ENCODE data around the gene SPATA19. TPM values are rescaled to one million over a fixed set of nuclear protein-coding genes. Genes with fewer than 3 reads are reported as not detected.
A peak's percentile ranks its signal among the peaks of the same experiment; 100 is the strongest.

The SPATA19 gene
- total and polyA plus RNA-seq, 2 donors: 0.05 TPM; not detected in 1

GRCh38 chr11:133823614-133824013 lies 21.7 kb downstream of the SPATA19 start:
- H3K27ac ChIP-seq (ENCODE audit: low read depth in 1 of 2, low read length in 1 of 2): no peak overlapping the region
- H3K36me3 ChIP-seq (ENCODE audit: control insufficient read depth in 2 of 2, insufficient read depth in 2 of 2, low read length in 1 of 2): no peaks in the 10 kb centered on the region
- no peaks in the 10 kb centered on the region for H3K27me3 ChIP-seq (ENCODE audit: control insufficient read depth in 2 of 2, insufficient read depth in 1 of 2, low read length in 1 of 2)
- no peak overlapping the region for H3K4me3 ChIP-seq (ENCODE audit: low read length in 2 of 2)
- H3K4me1 ChIP-seq (ENCODE audit: control insufficient read depth in 2 of 2, insufficient read depth in 2 of 2, low read length in 2 of 2): no peaks in the 10 kb centered on the region
- no peaks in the 10 kb centered on the region for H3K9me3 ChIP-seq (ENCODE audit: control insufficient read depth in 2 of 2, insufficient read depth in 1 of 2, low read length in 1 of 2)
- no peak for DNase-seq (ENCODE audit: low read depth in 6 of 9, low spot score in 9 of 9)
- WGBS: 94% methylated on average over 4 of the region's 4 CpGs

- no peak overlapping the region for H3K4me3 ChIP-seq (ENCODE audit: low read length in 2 of 2)
- H3K36me3 ChIP-seq (ENCODE audit: control insufficient read depth in 2 of 2, insufficient read depth in 2 of 2, low read length in 1 of 2): no peaks in the 10 kb centered on the region
- no peaks in the 10 kb centered on the region for H3K9me3 ChIP-seq (ENCODE audit: control insufficient read depth in 2 of 2, insufficient read depth in 1 of 2, low read length in 1 of 2)
- DNase-seq (ENCODE audit: low read depth in 6 of 9, low spot score in 9 of 9): no peak
- 87% methylated on average over 6 of the region's 6 CpGs for WGBS
- no peaks in the 10 kb centered on the region for H3K4me1 ChIP-seq (ENCODE audit: control insufficient read depth in 2 of 2, insufficient read depth in 2 of 2, low read length in 2 of 2)
- H3K27me3 ChIP-seq (ENCODE audit: control insufficient read depth in 2 of 2, insufficient read depth in 1 of 2, low read length in 1 of 2): no peaks in the 10 kb centered on the region
- no peak overlapping the region for H3K27ac ChIP-seq (ENCODE audit: low read depth in 1 of 2, low read length in 1 of 2)
Measured at GRCh38 chr11:133823211-133823610, 22.1 kb downstream of the SPATA19 start.

- H3K36me3 ChIP-seq (ENCODE audit: control insufficient read depth in 2 of 2, insufficient read depth in 2 of 2, low read length in 1 of 2): no peaks in the 10 kb centered on the region
- H3K4me3 ChIP-seq (ENCODE audit: low read length in 2 of 2): no peak overlapping the region
- H3K4me1 ChIP-seq (ENCODE audit: control insufficient read depth in 2 of 2, insufficient read depth in 2 of 2, low read length in 2 of 2): no peaks in the 10 kb centered on the region
- 32% methylated on average over 8 of the region's 8 CpGs for WGBS
- no peak overlapping the region for H3K27ac ChIP-seq (ENCODE audit: low read depth in 1 of 2, low read length in 1 of 2)
- peak in 4 of 9 donors; percentile 4 to 37 (median 19) for DNase-seq (ENCODE audit: low read depth in 6 of 9, low spot score in 9 of 9)
- no peaks in the 10 kb centered on the region for H3K9me3 ChIP-seq (ENCODE audit: control insufficient read depth in 2 of 2, insufficient read depth in 1 of 2, low read length in 1 of 2)
- no peaks in the 10 kb centered on the region for H3K27me3 ChIP-seq (ENCODE audit: control insufficient read depth in 2 of 2, insufficient read depth in 1 of 2, low read length in 1 of 2)
Measured at GRCh38 chr11:133821776-133822175, 23.5 kb downstream of the SPATA19 start.

- DNase-seq (ENCODE audit: low read depth in 6 of 9, low spot score in 9 of 9): no peak
- Histone ChIP-seq H3K4me1 (ENCODE audit: control insufficient read depth in 2 of 2, insufficient read depth in 2 of 2, low read length in 2 of 2) (no peaks in the 10 kb centered on the region), H3K27ac (ENCODE audit: low read depth in 1 of 2, low read length in 1 of 2) (no peak overlapping the region), H3K36me3 (ENCODE audit: control insufficient read depth in 2 of 2, insufficient read depth in 2 of 2, low read length in 1 of 2) (no peaks in the 10 kb centered on the region), H3K4me3 (ENCODE audit: low read length in 2 of 2) (no peak overlapping the region), H3K27me3 (ENCODE audit: control insufficient read depth in 2 of 2, insufficient read depth in 1 of 2, low read length in 1 of 2) (no peaks in the 10 kb centered on the region), H3K9me3 (ENCODE audit: control insufficient read depth in 2 of 2, insufficient read depth in 1 of 2, low read length in 1 of 2) (no peaks in the 10 kb centered on the region)
- 83% methylated on average over 6 of the region's 6 CpGs for WGBS
Measured at GRCh38 chr11:133819746-133820315, 25.5 kb downstream of the SPATA19 start.

- Histone ChIP-seq H3K9me3 (ENCODE audit: control insufficient read depth in 2 of 2, insufficient read depth in 1 of 2, low read length in 1 of 2) (no peaks in the 10 kb centered on the region), H3K27ac (ENCODE audit: low read depth in 1 of 2, low read length in 1 of 2) (no peak overlapping the region), H3K27me3 (ENCODE audit: control insufficient read depth in 2 of 2, insufficient read depth in 1 of 2, low read length in 1 of 2) (no peaks in the 10 kb centered on the region)
Measured at GRCh38 chr11:133819114-133819513, 26.2 kb downstream of the SPATA19 start.

GRCh38 chr11:133818302-133818701 lies 27.0 kb downstream of the SPATA19 start:
- H3K9me3 ChIP-seq (ENCODE audit: control insufficient read depth in 2 of 2, insufficient read depth in 1 of 2, low read length in 1 of 2): no peaks in the 10 kb centered on the region
- WGBS: 86% methylated on average over 12 of the region's 12 CpGs
- DNase-seq (ENCODE audit: low read depth in 6 of 9, low spot score in 9 of 9): no peak
- H3K36me3 ChIP-seq (ENCODE audit: control insufficient read depth in 2 of 2, insufficient read depth in 2 of 2, low read length in 1 of 2): no peaks in the 10 kb centered on the region
- no peaks in the 10 kb centered on the region for H3K27me3 ChIP-seq (ENCODE audit: control insufficient read depth in 2 of 2, insufficient read depth in 1 of 2, low read length in 1 of 2)
- no peaks in the 10 kb centered on the region for H3K4me1 ChIP-seq (ENCODE audit: control insufficient read depth in 2 of 2, insufficient read depth in 2 of 2, low read length in 2 of 2)
- no peak overlapping the region for H3K4me3 ChIP-seq (ENCODE audit: low read length in 2 of 2)
- H3K27ac ChIP-seq (ENCODE audit: low read depth in 1 of 2, low read length in 1 of 2): no peak overlapping the region

More at GRCh38 chr11:133819114-133819513, 26.2 kb downstream of the SPATA19 start:
- H3K4me1 ChIP-seq (ENCODE audit: control insufficient read depth in 2 of 2, insufficient read depth in 2 of 2, low read length in 2 of 2): no peaks in the 10 kb centered on the region
- H3K36me3 ChIP-seq (ENCODE audit: control insufficient read depth in 2 of 2, insufficient read depth in 2 of 2, low read length in 1 of 2): no peaks in the 10 kb centered on the region
- 94% methylated on average over 10 of the region's 10 CpGs for WGBS
- DNase-seq (ENCODE audit: low read depth in 6 of 9, low spot score in 9 of 9): no peak
- H3K4me3 ChIP-seq (ENCODE audit: low read length in 2 of 2): no peak overlapping the region

GRCh38 chr11:133817449-133817848 lies 27.9 kb downstream of the SPATA19 start:
- Histone ChIP-seq H3K4me3 (ENCODE audit: low read length in 2 of 2) (no peak overlapping the region), H3K27ac (ENCODE audit: low read depth in 1 of 2, low read length in 1 of 2) (no peak overlapping the region), H3K9me3 (ENCODE audit: control insufficient read depth in 2 of 2, insufficient read depth in 1 of 2, low read length in 1 of 2) (no peaks in the 10 kb centered on the region), H3K27me3 (ENCODE audit: control insufficient read depth in 2 of 2, insufficient read depth in 1 of 2, low read length in 1 of 2) (no peaks in the 10 kb centered on the region), H3K36me3 (ENCODE audit: control insufficient read depth in 2 of 2, insufficient read depth in 2 of 2, low read length in 1 of 2) (no peaks in the 10 kb centered on the region), H3K4me1 (ENCODE audit: control insufficient read depth in 2 of 2, insufficient read depth in 2 of 2, low read length in 2 of 2) (no peaks in the 10 kb centered on the region)
- WGBS: 87% methylated on average over 7 of the region's 7 CpGs
- no peak for DNase-seq (ENCODE audit: low read depth in 6 of 9, low spot score in 9 of 9)

GRCh38 chr11:133816146-133816870 lies 29.0 kb downstream of the SPATA19 start:
- H3K9me3 ChIP-seq (ENCODE audit: control insufficient read depth in 2 of 2, insufficient read depth in 1 of 2, low read length in 1 of 2): no peaks in the 10 kb centered on the region
- no peak overlapping the region for H3K27ac ChIP-seq (ENCODE audit: low read depth in 1 of 2, low read length in 1 of 2)
- no peaks in the 10 kb centered on the region for H3K4me1 ChIP-seq (ENCODE audit: control insufficient read depth in 2 of 2, insufficient read depth in 2 of 2, low read length in 2 of 2)
- no peak overlapping the region for H3K4me3 ChIP-seq (ENCODE audit: low read length in 2 of 2)
- H3K36me3 ChIP-seq (ENCODE audit: control insufficient read depth in 2 of 2, insufficient read depth in 2 of 2, low read length in 1 of 2): no peaks in the 10 kb centered on the region
- H3K27me3 ChIP-seq (ENCODE audit: control insufficient read depth in 2 of 2, insufficient read depth in 1 of 2, low read length in 1 of 2): no peaks in the 10 kb centered on the region
- DNase-seq (ENCODE audit: low read depth in 6 of 9, low spot score in 9 of 9): no peak
- 83% methylated on average over 5 of the region's 5 CpGs for whole genome bisulfite sequencing

GRCh38 chr11:133815636-133816035 lies 29.7 kb downstream of the SPATA19 start:
- WGBS: 63% methylated on average over 5 of the region's 5 CpGs
- no peak overlapping the region for H3K4me3 ChIP-seq (ENCODE audit: low read length in 2 of 2)
- no peaks in the 10 kb centered on the region for H3K4me1 ChIP-seq (ENCODE audit: control insufficient read depth in 2 of 2, insufficient read depth in 2 of 2, low read length in 2 of 2)
- H3K27me3 ChIP-seq (ENCODE audit: control insufficient read depth in 2 of 2, insufficient read depth in 1 of 2, low read length in 1 of 2): no peaks in the 10 kb centered on the region
- H3K9me3 ChIP-seq (ENCODE audit: control insufficient read depth in 2 of 2, insufficient read depth in 1 of 2, low read length in 1 of 2): no peaks in the 10 kb centered on the region
- H3K36me3 ChIP-seq (ENCODE audit: control insufficient read depth in 2 of 2, insufficient read depth in 2 of 2, low read length in 1 of 2): no peaks in the 10 kb centered on the region
- no peak for DNase-seq (ENCODE audit: low read depth in 6 of 9, low spot score in 9 of 9)
- no peak overlapping the region for H3K27ac ChIP-seq (ENCODE audit: low read depth in 1 of 2, low read length in 1 of 2)
